GM19372 (cell line): ENCODE measurements around the gene PDF.
A peak's percentile ranks its signal among the peaks of the same experiment; 100 is the strongest.
"Not testable (repeated sequence)": the region's sequence is repeated elsewhere in the genome, so short reads cannot be mapped to it uniquely, and the experiment has no call there.

Experiments
- ATAC-seq: cut with Tn5 transposase; IDR thresholded peaks from one replicate; pipeline ENCODE4 v1.9.1; 2021; ENCODE audit warnings: mild to moderate bottlenecking, low read depth, moderate library complexity; ENCODE audit not compliant: unreplicated experiment

PDF gene, protein sequence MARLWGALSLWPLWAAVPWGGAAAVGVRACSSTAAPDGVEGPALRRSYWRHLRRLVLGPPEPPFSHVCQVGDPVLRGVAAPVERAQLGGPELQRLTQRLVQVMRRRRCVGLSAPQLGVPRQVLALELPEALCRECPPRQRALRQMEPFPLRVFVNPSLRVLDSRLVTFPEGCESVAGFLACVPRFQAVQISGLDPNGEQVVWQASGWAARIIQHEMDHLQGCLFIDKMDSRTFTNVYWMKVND

DNA sequence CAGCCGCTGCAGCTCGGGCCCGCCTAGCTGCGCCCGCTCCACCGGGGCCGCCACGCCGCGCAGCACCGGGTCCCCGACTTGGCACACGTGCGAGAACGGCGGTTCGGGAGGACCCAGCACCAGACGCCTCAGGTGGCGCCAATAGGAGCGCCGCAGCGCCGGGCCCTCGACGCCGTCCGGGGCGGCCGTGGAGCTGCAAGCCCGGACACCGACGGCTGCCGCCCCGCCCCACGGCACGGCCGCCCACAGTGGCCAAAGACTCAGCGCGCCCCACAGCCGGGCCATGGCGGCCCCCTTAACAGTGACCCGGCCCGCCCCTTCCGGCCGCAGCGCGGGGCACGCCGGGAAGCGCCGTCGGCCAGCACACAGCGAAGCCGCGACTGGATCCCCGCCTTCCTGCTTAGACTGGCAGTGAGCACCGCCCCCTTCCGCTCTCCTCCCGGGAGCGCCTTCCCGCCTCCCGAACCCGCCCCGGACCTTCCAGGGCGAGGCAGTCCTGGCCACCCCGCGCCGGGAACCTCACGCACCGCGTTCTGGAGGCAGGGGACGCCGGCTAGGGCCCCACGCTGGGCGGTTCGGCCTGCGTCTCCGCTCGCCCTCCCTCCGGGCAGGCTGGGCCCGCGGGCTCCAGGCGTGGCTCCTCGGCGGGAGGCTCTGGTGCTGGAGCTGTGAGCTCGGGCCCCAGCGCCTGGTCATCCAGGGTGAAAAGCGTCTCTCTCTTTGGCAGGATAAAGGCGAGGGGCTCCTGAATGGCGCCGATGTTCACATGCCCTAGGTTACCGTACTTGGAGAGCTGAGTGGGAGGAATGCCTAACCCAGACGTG is at the start of gene PDF:
Gene PDF, minus strand, starts transcription at position 303 of the 824 bp plus-strand sequence. Its CDS starts 18 bp downstream, at position 285.
- peak; percentile 90 for ATAC-seq

DNA sequence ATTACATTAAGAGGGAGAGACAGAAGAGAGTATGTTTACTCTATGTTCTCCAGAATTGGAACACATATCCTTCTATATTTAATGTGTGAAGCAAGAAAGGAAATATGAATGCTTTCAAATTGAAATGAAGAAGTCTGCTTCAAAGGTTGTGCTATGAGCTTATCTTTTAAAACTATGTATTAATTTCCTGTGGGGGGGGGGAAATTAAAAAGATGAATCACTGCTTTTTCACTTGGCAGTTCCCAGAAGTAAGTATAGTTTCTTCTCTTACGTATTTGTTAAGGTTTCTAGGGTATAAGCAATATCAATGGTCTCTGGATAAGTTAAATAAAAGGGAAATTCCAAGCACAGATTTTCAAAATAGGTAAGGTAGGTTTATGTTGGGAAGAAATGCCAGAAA is 48.4 kb upstream of the PDF start:
- no peak for ATAC-seq

DNA sequence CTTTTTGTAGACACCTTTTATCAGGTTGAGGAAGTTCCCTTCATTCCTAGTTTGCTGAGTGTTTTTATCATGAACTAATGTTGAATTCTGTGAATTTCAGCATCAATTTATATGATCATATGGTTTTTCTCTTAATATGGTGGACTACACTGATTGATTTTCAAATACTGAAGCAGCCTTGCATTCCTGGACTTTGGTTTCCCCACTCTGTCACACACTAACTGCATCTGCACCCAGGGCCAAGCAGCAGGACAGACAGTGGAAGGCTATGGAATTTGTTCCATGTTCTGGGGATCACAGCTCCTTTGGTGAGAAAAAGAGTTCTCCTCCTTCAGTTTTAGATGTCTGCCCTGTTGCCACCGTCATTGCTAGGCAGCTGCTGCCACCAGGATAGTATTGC is 47.6 kb upstream of the PDF start:
- no peak for ATAC-seq

DNA sequence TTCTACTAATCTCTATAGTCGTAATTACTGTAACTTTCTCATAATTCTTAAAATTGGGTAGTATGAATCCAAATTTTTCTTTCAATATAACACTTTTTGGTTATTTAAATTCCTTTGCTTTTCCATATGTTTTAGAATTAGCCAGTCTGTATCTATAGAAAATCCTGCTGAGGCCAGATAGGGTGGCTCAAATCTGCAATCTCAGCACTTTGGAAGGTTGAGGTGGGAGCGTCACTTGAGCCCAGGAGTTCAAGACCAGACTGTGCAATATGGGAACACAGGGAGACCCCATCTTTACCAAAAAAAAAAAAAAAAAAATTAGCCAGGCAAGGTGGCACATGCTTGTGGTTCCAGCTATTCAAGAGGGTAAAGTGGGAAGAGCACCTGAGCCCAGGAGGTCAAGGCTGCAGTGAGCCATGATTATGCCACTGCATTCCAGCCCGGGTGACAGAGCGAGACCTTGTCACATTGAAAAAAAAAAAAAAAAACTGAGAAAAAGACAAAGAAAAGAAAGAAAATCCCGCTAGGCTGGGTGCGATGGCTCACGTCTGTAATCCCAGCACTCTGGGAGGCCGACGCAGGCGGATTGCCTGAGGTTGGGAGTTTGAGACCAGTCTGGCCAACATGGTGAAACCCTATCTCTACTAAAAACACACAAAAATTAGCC is 46.1 kb upstream of the PDF start:
- no peak for ATAC-seq

DNA sequence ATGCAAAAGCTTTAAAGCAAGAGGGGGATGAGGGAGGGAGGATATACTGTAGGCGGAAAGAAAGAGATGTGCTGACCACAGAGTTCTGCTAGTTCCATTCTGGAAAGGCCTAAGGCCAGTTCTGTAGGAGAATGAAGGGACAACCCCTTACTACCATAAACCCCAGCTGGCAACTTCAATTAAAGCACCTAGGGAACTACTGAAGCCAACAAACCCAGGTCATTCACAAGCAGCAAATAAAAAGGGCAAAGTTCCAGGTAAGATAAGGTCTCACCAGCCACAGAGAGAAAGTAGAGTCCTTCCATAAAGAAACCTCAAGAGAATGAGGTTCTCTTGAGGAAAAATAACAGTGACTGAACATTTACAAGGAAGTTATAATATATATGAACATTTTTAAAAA is 42.6 kb upstream of the PDF start:
- ATAC-seq: no peak

DNA sequence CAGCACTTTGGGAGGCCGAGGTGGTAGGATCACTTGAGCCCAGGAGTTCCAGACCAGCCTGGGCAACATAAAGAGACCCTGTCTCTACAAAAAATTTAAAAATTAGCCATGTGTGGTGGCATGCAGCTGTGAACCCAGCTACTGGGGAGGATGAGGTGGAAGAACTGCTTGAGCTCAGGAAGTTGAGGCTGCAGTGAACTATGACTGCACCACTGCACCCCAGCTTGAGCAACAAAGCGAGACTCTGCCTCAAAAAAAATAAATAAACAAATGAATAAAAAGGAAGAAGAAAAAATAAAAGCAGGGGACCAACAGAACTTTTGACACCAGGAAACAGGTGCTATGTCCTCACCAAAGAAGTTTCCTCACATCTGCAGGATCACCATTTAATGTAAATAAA is 41.2 kb upstream of the PDF start:
- ATAC-seq: no peak

DNA sequence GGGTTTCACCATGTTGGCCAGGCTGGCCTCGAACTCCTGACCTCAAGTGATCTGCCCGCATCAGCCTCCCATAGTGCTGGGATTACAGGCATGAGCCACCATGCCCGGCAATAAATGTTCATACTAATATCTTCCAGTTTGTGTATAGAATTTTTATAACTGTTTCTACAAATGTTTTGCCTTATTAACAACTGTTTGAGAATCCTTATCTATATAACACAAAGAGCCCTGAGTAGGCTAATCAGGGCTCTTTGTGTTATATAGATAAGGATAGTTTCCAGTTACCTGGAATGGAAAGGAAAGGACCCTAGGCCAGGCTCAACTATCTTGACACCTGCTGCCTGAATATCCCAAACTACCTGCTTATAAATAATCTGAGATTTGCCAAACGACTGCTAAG is 38.5 kb upstream of the PDF start:
- ATAC-seq: no peak

DNA sequence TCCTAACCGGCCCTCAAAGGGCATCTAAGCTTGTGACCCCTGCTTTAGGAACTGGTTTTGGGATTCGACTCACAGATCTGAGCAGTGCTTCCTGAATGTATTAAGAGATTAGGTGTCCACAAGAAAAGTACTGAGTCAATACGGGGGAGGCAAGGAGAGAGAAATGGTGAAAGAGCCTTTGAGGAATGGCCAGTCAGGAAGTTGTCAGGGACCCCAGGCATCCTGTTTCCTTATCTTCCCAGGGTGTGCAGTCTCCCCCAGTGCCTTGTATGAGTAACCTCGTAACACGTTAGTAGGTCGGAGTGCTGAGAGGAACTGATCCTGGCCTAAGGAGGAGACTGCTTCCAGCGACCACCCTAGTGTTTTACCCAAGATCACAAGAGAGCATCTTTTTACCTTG is 37.6 kb upstream of the PDF start:
- ATAC-seq: no peak

DNA sequence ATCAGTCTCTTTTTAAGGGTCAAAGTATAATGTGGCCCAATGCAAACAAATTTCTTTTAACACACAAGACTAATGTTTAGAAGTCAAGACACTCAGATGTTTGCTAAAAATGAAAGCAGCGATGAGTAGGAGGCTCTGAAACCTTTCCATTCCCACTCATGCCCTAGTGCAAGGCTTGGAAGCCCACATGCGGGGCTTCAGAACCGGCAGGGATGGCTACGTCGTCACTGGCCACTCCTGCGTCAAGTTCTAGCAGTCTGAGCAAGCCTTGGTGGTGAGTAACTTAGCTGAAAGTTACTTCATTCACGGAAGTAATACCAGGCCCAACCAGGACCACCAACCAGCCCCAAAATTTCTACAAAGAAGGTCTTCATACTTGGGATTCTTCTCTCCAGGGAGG is 36.0 kb upstream of the PDF start:
- no peak for ATAC-seq

DNA sequence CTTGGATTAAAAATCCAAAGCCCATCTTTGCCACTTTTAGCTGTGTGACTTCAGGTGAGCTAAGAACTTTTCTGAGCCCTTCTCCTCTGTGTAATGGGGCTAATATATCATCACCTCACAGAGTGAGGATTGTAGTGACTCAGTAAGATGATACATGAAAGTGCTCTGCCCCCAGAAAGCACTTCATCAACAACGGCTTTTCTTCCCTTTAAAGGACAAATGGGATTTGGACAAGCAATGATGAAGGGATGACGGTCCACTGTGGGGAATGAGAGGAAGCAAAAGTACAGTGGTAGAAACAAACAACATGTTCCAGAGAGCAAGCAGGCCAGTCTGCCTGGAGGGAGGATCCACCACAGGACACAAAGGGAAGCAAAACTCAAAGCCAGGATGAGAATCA is 35.5 kb upstream of the PDF start:
- no peak for ATAC-seq

DNA sequence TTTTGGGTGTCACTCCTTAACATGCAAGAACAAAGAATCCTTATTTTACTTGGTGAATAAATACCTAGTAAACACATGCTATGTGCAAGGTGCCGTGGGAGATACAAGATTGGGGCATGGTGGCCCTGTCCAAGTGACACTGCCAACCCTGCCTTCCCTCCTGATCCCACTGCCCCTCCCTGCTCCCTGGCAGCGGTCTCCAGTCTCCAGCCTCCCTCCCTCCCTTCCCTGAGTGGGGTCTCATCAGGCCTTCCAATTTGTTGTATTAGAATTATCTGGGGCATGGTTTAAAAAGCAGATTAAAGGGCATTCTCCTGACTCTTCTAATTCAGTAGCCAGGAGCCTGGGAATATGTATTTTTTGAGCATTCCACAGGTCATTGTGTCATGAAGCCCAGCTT is 33.7 kb upstream of the PDF start:
- ATAC-seq: no peak

DNA sequence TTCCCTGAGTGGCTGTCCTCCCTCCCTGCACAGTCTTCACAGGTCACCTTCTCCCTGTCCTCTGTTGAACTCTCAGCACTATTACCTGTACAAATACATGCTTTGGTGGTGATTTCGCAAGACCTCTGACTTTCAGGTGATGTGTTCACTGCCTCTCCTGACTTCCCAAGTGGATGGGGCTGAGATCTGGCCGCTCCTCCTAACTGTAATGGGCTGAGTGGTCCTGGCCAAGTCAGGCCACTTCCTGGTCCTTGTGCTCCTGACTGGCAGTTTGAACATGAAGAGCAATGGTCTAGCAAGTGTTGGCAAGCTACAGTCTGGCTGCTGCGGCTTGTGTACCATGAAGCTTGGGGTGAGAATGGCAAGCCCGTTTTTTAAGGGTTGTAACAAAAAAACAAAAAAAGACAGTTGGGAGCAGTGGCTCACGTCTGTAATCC is 32.9 kb upstream of the PDF start:
- no peak for ATAC-seq

DNA sequence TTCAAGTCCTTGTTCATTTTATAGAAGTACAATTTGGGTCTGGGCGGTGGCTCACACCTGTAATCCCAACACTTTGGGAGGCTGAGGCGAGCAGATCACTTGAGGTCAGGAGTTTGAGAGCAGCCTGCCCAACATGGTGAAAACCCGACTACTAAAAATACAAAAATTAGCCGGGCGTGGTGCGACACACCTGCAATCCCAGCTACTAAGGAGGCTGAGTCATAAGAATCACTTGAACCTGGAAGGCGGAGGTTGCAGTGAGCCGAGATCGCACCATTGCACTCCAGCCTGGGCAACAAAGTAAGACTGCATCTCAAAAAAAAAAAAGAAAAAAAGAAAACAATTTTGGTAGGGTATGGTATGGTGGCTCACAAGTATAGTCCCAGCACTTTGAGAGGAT is 29.7 kb upstream of the PDF start:
- ATAC-seq: not testable (repeated sequence)

DNA sequence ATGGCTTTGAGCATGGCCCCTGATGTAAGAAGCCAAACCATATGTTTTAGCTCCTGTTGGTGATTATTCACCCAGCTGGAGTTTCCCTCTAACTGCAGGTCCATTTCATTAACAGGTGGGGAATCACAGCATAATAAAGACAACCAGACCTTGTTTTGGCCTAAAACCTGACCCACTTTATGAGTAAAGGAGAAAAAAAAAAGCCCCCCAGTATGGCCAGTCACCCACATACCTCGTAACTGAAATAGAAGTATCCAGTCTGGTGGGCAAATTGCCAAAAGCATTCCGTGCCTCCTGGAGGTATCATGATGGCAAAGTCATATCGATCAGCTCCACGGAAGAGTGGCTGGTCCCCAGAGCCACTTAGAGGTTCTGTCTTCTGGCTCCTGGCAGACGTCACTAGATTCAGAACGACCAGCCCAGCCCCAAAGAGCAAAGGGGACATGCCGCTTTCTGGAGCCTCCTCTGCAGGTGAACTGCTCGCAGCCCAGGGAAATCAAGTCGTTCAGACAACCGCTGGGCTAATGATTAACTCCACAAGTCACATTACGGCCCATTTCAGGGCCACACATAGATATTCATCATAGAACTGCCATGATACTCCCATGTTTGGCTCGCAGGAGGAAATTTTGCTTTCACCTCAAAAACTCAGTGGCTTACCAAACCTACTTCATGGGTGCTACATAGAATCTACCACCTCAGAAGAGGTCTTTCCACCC is 21.1 kb upstream of the PDF start, which contains the start of gene TMED6:
Gene TMED6, minus strand, starts transcription at position 478 of the 719 bp plus-strand sequence. Its CDS starts 33 bp downstream, at position 445.
- ATAC-seq: no peak

DNA sequence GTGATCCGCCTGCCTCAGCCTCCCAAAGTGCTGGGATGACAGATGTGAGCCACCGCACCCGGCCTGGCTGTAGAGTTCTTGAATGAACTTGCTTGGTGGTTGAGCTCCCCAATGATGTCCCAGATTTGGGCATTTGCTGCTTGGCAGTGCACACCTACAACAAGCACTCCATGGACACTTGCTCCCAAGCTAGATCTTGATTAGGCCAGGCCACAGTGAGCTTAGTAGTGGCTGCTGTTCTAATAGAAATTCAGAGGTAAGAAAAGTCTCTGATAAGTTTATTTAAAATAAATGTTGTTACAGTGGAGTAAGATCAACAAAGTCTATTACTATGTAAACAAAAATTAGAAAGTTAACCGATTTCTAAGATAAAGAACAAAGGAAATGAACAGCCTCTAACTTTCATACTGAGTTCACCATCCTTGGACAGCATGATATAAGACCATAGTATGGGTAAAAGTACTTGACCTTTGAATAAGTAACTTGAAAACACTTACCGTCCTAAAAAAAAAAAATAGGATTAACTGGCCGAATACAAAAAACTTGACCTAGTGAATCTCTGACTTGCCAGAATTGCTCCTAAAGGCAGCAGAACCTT is 20.2 kb upstream of the PDF start:
- ATAC-seq: no peak

DNA sequence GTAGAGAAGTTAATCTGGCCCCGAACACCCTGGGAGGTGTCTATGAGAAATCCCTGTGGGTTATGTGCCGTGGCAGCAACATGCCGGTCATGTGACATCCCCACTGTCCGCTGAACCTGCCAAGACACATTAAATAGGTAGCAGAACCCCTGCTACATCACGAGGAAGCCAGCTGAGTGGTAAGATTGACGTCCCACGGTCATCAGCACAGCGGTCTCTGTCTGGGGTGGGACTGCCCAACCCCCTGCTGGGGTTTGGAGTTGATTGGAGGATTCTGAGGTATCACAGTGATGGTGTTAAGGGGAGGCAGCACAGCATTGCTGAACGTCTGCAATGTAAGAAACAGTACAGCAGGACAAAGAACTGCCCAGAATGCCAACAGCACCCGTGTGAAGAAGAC is 19.1 kb upstream of the PDF start:
- no peak for ATAC-seq

DNA sequence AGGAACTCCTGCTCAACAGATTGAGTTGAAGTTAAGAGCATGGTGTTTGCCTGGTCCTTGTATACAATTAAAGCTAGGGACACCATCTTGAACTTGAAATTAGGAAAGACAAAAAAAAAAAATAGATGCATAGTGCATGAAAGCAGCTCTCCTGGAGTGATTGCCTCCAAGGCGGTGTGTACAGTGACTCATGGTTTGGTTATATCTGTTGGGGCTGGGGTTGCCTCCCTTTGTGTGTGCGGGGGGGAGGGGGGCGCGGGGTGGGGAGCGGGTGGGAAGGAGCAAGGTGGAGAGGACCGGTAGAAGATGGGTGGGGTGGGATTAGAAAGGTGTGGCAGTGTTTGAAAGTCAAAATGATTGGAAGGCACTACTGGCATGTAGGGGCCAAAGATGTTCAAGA is 17.8 kb upstream of the PDF start:
- no peak for ATAC-seq

DNA sequence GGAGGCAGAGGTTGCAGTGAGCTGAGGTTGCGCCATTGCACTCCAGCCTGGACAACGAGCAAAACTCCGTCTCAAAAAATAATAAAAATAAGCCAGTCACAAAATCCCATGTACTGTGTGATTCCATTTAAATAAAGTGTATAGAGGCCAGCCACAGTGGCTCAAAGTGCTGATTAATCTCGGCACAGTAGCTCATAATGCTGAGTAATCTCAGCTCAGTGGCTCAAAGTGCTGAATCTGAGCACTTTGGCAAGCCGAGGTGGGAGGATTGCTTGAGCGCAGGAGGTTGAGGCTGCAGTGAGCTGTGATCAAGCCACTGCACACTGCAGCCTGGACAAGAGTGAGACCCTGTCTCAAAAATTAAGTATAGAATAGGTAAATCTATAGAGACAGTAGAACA is 16.3 kb upstream of the PDF start:
- ATAC-seq: no peak

DNA sequence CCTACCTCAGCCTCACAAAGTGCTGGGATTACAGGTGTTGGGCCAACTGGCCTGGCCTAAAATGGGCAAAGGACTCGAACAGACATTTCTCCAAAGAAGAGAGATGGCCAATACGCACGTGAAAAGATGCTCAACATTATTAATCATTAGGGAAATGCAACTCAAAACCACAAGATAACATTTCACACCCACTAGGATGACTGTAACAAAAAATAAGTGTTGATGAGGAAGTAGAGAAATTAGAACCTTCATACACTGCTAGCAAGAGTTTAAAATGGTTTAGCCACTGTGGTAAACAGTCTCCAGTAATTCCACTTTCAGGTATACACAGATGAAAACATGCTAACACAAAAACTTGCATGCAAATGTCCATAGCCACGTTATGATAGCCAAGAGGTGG is 15.5 kb upstream of the PDF start:
- ATAC-seq: no peak

DNA sequence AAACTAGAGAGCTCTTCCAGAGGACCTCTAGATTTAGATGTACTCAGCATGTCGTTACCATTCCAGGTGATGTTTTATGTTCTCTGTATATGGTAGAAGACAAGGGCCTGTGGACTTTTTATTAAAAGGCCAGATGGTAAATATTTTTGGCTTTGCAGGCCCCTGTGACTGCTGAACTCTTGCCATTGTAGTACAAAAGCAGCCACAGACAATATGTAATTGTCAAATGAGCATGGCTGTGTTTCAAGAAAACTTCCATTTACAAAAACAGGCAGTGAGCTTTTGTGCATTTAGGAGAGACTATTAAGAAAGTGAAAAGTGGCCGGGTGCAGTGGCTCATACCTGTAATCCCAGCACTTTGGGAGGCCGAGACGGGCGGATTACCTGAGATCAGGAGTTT is 13.8 kb upstream of the PDF start:
- ATAC-seq: no peak
